Suppressor macrophage treated with lipopolysaccharide for 4 hours (primary cell): ENCODE measurements around the gene MYCBP2.
"Not testable (repeated sequence)": the region's sequence is repeated elsewhere in the genome, so short reads cannot be mapped to it uniquely, and the experiment has no call there.

ENCODE experiments used
- DNase-seq: peaks from one replicate; pipeline ENCODE4 v3.0.0-alpha.2; 2020

MYCBP2 gene

DNA sequence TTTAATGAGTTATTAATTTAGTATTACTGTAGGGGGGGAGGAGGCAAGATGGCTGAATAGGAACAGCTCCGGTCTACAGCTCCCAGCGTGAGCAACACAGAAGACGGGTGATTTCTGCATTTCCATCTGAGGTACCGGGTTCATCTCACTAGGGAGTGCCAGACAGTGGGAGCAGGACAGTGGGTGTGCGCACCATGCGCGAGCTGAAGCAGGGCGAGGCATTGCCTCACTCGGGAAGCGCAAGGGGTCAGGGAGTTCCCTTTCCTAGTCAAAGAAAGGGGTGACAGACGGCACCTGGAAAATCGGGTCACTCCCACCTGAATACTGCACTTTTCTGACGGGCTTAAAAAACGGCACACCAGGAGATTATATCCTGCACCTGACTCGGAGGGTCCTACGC lies 127.9 kb downstream of the MYCBP2 start:
- not testable (repeated sequence) for DNase-seq

DNA sequence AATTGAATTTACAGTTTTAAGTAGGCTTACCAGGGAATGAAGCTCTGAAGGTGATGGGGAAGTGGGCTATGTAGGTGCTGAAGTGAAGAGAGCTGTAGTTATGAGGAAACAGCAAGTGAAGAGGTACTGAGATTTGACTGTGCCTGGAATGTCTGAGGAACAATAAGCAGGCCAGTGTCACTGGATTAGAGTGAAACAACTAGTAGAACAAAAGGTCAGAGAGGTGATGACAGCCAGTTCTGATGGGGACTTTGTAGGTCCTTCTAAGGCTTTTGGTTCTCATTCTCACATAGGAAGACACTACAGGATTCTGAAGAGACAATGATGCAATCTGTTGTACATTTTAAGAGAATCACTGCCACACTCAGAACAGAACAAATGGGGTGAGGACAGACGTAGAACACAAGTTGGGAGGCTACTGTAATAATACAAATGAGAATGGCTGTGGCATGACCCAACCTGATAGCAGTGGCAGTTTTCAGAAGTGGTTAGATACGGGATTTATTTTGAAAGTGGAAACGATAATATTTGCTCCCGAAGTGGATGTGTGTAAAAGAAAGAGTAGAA lies 130.8 kb downstream of the MYCBP2 start:
- no peak for DNase-seq

GRCh38 chr13:77190349-77190958 lies 136.4 kb downstream of the MYCBP2 start:
- DNase-seq: no peak

GRCh38 chr13:77185721-77186120 lies 141.2 kb downstream of the MYCBP2 start:
- DNase-seq: no peak

DNA sequence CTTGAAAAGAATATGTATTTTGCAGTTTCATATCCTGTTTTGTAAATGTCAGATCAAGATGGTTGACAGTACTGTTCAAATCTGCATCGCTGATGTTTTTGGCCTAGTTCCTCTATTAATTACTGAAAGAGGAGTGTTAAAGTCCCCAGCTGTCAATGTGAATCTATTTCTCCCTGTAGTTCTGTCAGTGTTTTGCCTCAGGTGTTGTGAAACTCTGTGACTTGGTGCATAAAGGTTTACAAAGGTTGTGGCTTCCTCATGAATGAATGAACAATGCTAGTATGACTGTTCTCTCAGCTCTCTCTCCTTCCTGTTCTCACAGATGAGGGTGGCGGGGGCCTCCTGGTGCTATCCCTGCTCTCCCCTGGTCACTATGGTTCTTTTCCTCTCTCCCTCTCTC lies 142.4 kb downstream of the MYCBP2 start:
- peak; percentile 65 for DNase-seq

DNA sequence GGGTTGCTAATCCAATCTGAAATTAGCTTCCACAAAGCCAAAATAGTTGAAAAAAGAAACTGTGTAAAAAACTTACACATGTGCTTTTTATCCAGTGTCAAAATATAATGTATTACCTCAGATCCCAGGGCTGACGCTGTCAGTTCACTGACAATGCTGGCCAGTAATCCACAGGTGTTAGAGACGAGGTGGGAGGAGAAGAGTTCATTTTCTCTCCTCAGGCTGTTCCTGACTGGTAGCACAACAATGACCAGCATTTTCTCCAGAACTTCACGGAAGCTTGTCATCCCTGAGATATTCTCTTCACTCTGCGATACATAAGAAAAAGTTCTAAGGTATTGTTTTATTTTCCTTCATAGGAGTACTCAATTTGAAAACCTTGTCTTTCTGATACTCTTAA lies 146.9 kb downstream of the MYCBP2 start:
- no peak for DNase-seq

GRCh38 chr13:77177646-77178045 lies 149.2 kb downstream of the MYCBP2 start:
- no peak for DNase-seq

GRCh38 chr13:77176350-77176749 lies 150.5 kb downstream of the MYCBP2 start:
- no peak for DNase-seq

GRCh38 chr13:77172650-77173049 lies 154.2 kb downstream of the MYCBP2 start:
- no peak for DNase-seq

DNA sequence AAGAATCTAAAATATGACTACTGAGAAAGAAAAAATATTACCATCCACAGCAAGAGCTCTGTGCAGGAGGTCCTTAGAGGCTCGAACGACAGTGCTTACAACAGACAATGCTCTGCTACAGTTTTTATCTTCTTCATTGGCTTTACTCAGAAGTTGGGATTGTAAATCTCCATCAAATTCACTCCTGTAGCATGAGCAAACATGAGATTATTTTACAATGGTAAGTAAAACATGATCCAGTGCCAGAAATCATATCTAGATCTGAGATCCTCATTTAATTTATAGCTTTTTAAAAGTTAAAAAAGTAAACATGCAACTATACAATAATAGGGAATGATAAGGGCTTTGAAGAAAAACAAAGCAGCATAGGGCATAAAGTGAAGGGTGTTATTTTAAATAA lies 155.4 kb downstream of the MYCBP2 start:
- no peak for DNase-seq

DNA sequence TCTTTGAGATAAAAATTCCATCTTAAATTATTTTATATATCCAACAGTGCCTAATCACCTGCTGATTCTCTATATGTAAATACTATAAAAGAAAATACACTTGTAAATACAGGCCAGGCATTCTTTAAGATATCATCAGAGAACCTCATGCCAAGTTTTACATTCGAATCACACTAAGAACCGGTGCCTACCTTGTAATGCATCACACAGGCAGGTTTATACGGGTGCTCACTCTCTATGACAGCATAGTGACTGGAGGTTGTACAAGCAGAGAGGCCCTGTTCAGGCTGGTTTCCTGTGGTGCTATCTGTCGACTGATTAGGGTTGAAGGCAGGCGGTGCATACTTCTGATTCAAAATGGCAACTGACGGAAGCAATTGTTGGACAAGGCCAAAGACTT lies 158.7 kb downstream of the MYCBP2 start:
- DNase-seq: no peak

- no peak for DNase-seq
Measured at GRCh38 chr13:77150651-77151050, 176.2 kb downstream of the MYCBP2 start.

DNA sequence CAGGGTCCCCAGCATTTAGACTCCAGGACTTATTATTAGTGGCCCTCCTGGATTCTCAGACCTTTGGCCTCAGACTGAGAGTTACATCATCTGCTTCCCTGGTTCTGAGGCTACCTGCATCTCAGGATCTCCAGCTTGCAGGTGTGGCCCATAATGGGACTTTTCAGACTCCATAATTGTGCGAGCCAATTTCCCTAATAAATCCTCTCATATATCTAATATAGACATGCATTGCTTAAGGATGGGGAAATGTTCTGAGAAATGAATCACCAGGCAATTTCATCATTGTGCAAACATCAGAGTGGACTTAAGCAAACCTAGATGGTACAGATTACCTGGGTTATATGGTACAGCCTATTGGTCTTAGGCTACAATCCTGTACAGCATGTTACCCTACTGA lies 183.5 kb downstream of the MYCBP2 start:
- peak; percentile 12 for DNase-seq

GRCh38 chr13:77139306-77139705 lies 187.6 kb downstream of the MYCBP2 start:
- DNase-seq: no peak

- DNase-seq: no peak
Measured at GRCh38 chr13:77138813-77139212, 188.1 kb downstream of the MYCBP2 start.

GRCh38 chr13:77136902-77137420 lies 189.9 kb downstream of the MYCBP2 start:
- no peak for DNase-seq

- DNase-seq: no peak
Measured at GRCh38 chr13:77124423-77124822, 202.5 kb downstream of the MYCBP2 start.

DNA sequence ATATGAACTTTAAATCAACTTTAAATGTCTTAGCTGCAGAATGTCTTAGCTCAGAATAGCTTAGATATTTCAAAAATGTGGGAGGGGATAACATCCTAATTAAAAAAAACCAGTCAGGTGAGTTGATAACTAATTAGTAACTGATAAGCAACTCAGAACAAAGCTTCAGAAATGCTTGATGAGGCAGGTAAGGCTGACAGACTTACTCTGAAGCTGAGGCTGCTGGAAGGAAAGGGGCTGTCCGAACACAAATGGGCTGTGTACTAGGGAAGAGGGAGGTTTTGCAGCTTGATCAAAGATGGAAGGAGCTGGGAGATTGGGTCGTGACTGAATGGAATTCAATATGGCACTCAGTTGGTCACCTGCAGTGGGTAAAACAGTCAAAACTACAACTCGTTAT lies 208.8 kb downstream of the MYCBP2 start:
- no peak for DNase-seq

DNA sequence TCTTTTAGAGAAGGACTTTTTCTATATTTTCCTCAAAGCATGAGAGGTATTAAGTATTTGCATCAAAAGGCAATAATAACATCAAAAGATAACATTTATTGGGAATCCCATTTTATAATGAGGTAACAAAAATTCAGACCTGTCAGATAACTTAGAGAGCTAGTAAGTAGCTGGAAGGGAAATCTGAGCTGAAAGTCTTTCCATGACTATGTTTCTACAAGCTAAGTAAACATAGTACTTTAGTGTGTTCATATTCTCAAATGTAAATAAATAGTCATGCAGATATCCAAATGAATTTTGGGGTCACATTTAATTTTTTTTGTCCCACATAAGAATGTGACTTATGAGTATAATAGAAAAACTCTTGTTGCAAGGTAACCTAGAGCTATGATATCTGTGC lies 212.6 kb downstream of the MYCBP2 start:
- DNase-seq: no peak

DNA sequence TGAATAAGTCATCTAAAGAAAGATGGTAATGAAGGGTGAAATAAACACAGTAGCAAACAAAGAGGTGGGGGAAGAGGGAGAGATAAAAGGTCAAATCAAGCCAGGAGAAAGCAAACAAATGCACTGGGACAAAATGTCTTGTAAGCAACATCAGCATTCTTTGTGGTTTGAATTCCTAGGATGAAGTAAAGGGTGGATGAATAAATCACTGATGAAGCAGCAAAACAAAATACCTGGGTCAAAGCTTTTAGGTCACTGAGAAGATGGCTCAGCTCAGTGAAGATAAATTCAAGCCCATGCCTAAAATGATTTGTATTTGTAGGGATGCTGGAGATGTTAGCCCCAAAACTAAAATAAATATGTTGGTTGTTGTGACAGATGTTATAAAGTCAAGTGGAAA lies 213.4 kb downstream of the MYCBP2 start:
- no peak for DNase-seq

- no peak for DNase-seq
Measured at GRCh38 chr13:77105051-77105450, 221.8 kb downstream of the MYCBP2 start.

DNA sequence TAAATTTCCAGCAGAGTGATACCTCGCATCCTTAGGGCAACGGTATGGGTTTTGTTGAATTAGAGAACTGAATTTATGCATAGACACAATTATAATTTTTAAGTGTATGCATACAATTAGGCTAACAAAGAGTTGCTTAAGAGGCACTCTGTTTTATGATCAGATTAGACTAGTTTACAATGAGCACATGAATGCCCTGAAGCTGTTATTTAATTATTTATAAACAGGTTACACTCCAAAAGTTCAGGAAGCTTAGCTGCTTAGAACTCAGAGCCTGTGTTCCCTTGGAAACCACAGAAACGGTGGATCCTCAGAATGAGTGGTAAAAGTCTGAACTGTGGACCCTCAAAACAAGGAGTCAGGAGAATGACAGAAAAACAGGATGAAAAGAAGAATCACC lies 227.5 kb downstream of the MYCBP2 start:
- DNase-seq: no peak

GRCh38 chr13:77095288-77095687 lies 231.6 kb downstream of the MYCBP2 start:
- no peak for DNase-seq

DNA sequence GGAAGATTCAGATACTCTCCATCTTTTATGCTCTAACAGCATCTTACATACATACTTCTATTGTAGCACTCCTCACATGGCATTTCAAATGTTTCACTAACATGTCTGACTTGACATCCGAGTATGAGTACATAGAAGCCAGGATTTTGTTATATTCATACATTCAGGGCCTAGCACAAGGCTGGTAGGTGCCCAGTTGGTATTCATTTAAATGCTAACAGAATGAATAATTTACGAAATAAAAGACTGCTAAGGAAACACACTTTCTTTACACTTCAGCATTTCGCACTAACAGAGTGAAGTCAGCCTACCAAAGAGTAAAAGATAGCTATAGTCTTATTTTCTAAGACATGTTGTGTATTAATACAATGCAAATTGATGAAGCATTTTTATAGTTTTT lies 232.1 kb downstream of the MYCBP2 start:
- no peak for DNase-seq

DNA sequence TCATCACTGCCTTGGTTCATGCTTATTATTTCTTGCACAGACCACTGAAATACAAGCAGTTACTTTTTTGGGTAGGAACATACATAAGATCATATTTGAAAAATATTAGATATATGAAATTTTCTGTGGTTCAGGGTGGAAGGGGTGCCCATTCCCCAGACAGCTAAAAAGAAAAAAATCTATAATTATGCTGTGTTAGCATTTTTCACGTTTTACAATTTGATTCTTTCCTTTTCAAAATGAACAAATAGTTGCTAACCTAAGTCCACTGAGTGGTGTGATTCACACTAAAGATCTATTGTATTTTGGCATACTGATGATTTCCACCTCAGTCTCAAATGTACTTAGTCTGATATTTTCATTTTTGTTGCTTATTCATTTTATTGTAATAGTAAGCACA lies 233.2 kb downstream of the MYCBP2 start:
- DNase-seq: no peak
